ENCODE results near the gene BRF1. TPM values are rescaled to one million over a fixed set of nuclear protein-coding genes. Genes with fewer than 3 reads are reported as not detected.
A peak's percentile ranks its signal among the peaks of the same experiment; 100 is the strongest.

BRF1 gene
- total RNA-seq, 1 donor from 2014 or later = 16.9 TPM

- H3K27me3 ChIP-seq = peaks cover 6% of the 10 kb centered on the region
- no peaks in the 10 kb centered on the region for H3K36me3 ChIP-seq
- H4K20me1 ChIP-seq (ENCODE audit: low read depth) = no peaks in the 10 kb centered on the region
- no peaks in the 10 kb centered on the region for H3K4me1 ChIP-seq
- TF ChIP-seq EZH2phosphoT487 (IDR thresholded peaks at IDR 0.05) (no peak), CTCF (IDR thresholded peaks at IDR 0.05) (no peak), EZH2 (IDR thresholded peaks at IDR 0.05) (no peak)
- no peak overlapping the region for H3K4me3 ChIP-seq
- H3K4me3 Mint-ChIP-seq = peak overlapping the region; percentile 16
- no peaks in the 10 kb centered on the region for H3K9me3 ChIP-seq (ENCODE audit: low read depth)
- H3K27me3 Mint-ChIP-seq (ENCODE audit: insufficient read depth, low read depth) = peaks cover 8% of the 10 kb centered on the region
- no peaks in the 10 kb centered on the region for H3K4me1 Mint-ChIP-seq
- H3K27ac ChIP-seq = no peak overlapping the region
- no peaks in the 10 kb centered on the region for H3K79me2 ChIP-seq (ENCODE audit: low read depth)
- no peaks in the 10 kb centered on the region for H3K36me3 Mint-ChIP-seq
- no peak overlapping the region for H3K4me2 ChIP-seq
- no peak overlapping the region for H3K9ac ChIP-seq
- DNase-seq (ENCODE audit: low spot score) = no peak
- H3F3A ChIP-seq (ENCODE audit: low read depth) = peaks cover 4% of the 10 kb centered on the region
- H2AFZ ChIP-seq (replicated peaks) = no peak overlapping the region
- H3K9me3 Mint-ChIP-seq = no peaks in the 10 kb centered on the region
- no peak overlapping the region for H3K27ac Mint-ChIP-seq
Observed at GRCh38 chr14:105307052-105307727, 6.4 kb upstream of the BRF1 start.

GRCh38 chr14:105305791-105306190 lies 5.0 kb upstream of the BRF1 start:
- H3K79me2 ChIP-seq (ENCODE audit: low read depth) = no peaks in the 10 kb centered on the region
- no peaks in the 10 kb centered on the region for H3K4me1 ChIP-seq
- H3K4me3 ChIP-seq = no peak overlapping the region
- H4K20me1 ChIP-seq (ENCODE audit: low read depth) = no peaks in the 10 kb centered on the region
- peaks cover 15% of the 10 kb centered on the region for H3F3A ChIP-seq (ENCODE audit: low read depth)
- TF ChIP-seq EZH2 (IDR thresholded peaks at IDR 0.05) (no peak), CTCF (IDR thresholded peaks at IDR 0.05) (no peak), EZH2phosphoT487 (IDR thresholded peaks at IDR 0.05) (no peak)
- H3K4me1 Mint-ChIP-seq = no peaks in the 10 kb centered on the region
- no peak overlapping the region for H2AFZ ChIP-seq (replicated peaks)
- no peak overlapping the region for H3K4me2 ChIP-seq
- no peaks in the 10 kb centered on the region for H3K9me3 Mint-ChIP-seq
- no peak overlapping the region for H3K27ac ChIP-seq
- no peak overlapping the region for H3K4me3 Mint-ChIP-seq
- H3K9me3 ChIP-seq (ENCODE audit: low read depth) = no peaks in the 10 kb centered on the region
- H3K36me3 ChIP-seq = no peaks in the 10 kb centered on the region
- DNase-seq (ENCODE audit: low spot score) = no peak
- peaks cover 13% of the 10 kb centered on the region for H3K27me3 ChIP-seq
- H3K27me3 Mint-ChIP-seq (ENCODE audit: insufficient read depth, low read depth) = peaks cover 5% of the 10 kb centered on the region
- no peak overlapping the region for H3K9ac ChIP-seq
- peak overlapping the region; percentile 25 for H3K27ac Mint-ChIP-seq
- H3K36me3 Mint-ChIP-seq = no peaks in the 10 kb centered on the region

GRCh38 chr14:105305345-105305744 lies 4.5 kb upstream of the BRF1 start:
- Histone ChIP-seq H3K9me3 (ENCODE audit: low read depth) (no peaks in the 10 kb centered on the region), H3K4me1 (no peaks in the 10 kb centered on the region), H3K27me3 (peaks cover 13% of the 10 kb centered on the region), H4K20me1 (ENCODE audit: low read depth) (no peaks in the 10 kb centered on the region), H3K4me3 (no peak overlapping the region), H3K27ac (no peak overlapping the region), H3F3A (ENCODE audit: low read depth) (peaks cover 17% of the 10 kb centered on the region), H3K9ac (no peak overlapping the region), H3K79me2 (ENCODE audit: low read depth) (peaks cover under 1% of the 10 kb centered on the region), H3K4me2 (no peak overlapping the region), H3K36me3 (no peaks in the 10 kb centered on the region), H2AFZ (replicated peaks) (no peak overlapping the region)
- Mint-ChIP-seq H3K27ac (no peak overlapping the region), H3K4me3 (no peak overlapping the region), H3K36me3 (no peaks in the 10 kb centered on the region), H3K4me1 (no peaks in the 10 kb centered on the region), H3K27me3 (ENCODE audit: insufficient read depth, low read depth) (peaks cover 5% of the 10 kb centered on the region), H3K9me3 (no peaks in the 10 kb centered on the region)
- TF ChIP-seq EZH2 (IDR thresholded peaks at IDR 0.05) = no peak
- no peak for TF ChIP-seq EZH2phosphoT487 (IDR thresholded peaks at IDR 0.05)
- TF ChIP-seq CTCF (IDR thresholded peaks at IDR 0.05) = no peak
- no peak for DNase-seq (ENCODE audit: low spot score)
